HAP-1 (cell line): Measurements from ENCODE around the gene MEG3.

Experiments
- DNase-seq, 2 experiments: peaks; one replicate each; pipeline ENCODE4 v3.0.0-alpha.2; 2016 to 2020; ENCODE audit warnings: low spot score in 2 of 2
- H3K27me3 ChIP-seq: fragments of 250-450 bp; sonication (Bioruptor Pico); 2 replicates; pipeline ENCODE4 v1.5.1; 2020; ENCODE audit warnings: low read depth, mild to moderate bottlenecking, moderate library complexity
- H3K36me3 ChIP-seq: fragments of 250-450 bp; sonication (Bioruptor Pico); replicated peaks from 2 replicates; pipeline ENCODE4 v1.5.1; 2020; ENCODE audit warnings: mild to moderate bottlenecking
- H3K4me1 ChIP-seq: fragments of 250-450 bp; sonication (Bioruptor Pico); 2 replicates; pipeline ENCODE4 v1.5.1; 2020; ENCODE audit warnings: mild to moderate bottlenecking
- H3K4me3 ChIP-seq: fragments of 250-450 bp; sonication (Bioruptor Pico); 2 replicates; pipeline ENCODE4 v1.5.1; 2020; ENCODE audit warnings: mild to moderate bottlenecking, moderate library complexity
- H3K9me3 ChIP-seq: fragments of 250-450 bp; sonication (Bioruptor Pico); 2 replicates; pipeline ENCODE4 v1.5.1; 2020; ENCODE audit warnings: mild to moderate bottlenecking, moderate library complexity
- in situ Hi-C: fragments of 300-500 bp; cut with MboI; formaldehyde crosslinking; loops from 3 replicates; pipeline ENCODE4 v1.14.3; 2020; ENCODE audit warnings: low sequenced_read_pairs, inconsistent platforms, mixed read lengths

MEG3 gene

GRCh38 chr14:100871234-100872186 is 45.6 kb downstream of the MEG3 start:
- in situ Hi-C loops = no loop called here
- DNase-seq = no peak
- no peaks in the 10 kb centered on the region for H3K9me3 ChIP-seq

GRCh38 chr14:100872259-100873095 is 46.6 kb downstream of the MEG3 start:
- Histone ChIP-seq H3K9me3 (no peaks in the 10 kb centered on the region), H3K36me3 (no peaks in the 10 kb centered on the region), H3K4me3 (no peak overlapping the region), H3K4me1 (no peaks in the 10 kb centered on the region), H3K27me3 (no peaks in the 10 kb centered on the region)
- DNase-seq = no peak
- in situ Hi-C loops = no loop called here

More at GRCh38 chr14:100871234-100872186, 45.6 kb downstream of the MEG3 start:
- H3K4me3 ChIP-seq = no peak overlapping the region
- no peaks in the 10 kb centered on the region for H3K36me3 ChIP-seq
- no peaks in the 10 kb centered on the region for H3K27me3 ChIP-seq
- no peaks in the 10 kb centered on the region for H3K4me1 ChIP-seq

GRCh38 chr14:100873096-100873482 is 47.2 kb downstream of the MEG3 start:
- Histone ChIP-seq H3K9me3 (no peaks in the 10 kb centered on the region), H3K4me1 (no peaks in the 10 kb centered on the region), H3K27me3 (no peaks in the 10 kb centered on the region), H3K36me3 (no peaks in the 10 kb centered on the region), H3K4me3 (no peak overlapping the region)
- DNase-seq = no peak
- in situ Hi-C loops = no loop called here

- no peaks in the 10 kb centered on the region for H3K36me3 ChIP-seq
- no peaks in the 10 kb centered on the region for H3K9me3 ChIP-seq
- no peak overlapping the region for H3K4me3 ChIP-seq
- no peaks in the 10 kb centered on the region for H3K4me1 ChIP-seq
- H3K27me3 ChIP-seq = no peaks in the 10 kb centered on the region
- no peak for DNase-seq
- in situ Hi-C loops = no loop called here
Observed at GRCh38 chr14:100874051-100874410, 48.1 kb downstream of the MEG3 start.

GRCh38 chr14:100874411-100875091 is 48.6 kb downstream of the MEG3 start:
- in situ Hi-C loops = no loop called here
- no peaks in the 10 kb centered on the region for H3K9me3 ChIP-seq
- no peak for DNase-seq
- H3K4me3 ChIP-seq = no peak overlapping the region
- no peaks in the 10 kb centered on the region for H3K4me1 ChIP-seq
- no peaks in the 10 kb centered on the region for H3K36me3 ChIP-seq
- no peaks in the 10 kb centered on the region for H3K27me3 ChIP-seq

GRCh38 chr14:100875126-100875525 is 49.2 kb downstream of the MEG3 start:
- Histone ChIP-seq H3K4me3 (no peak overlapping the region), H3K4me1 (no peaks in the 10 kb centered on the region), H3K9me3 (no peaks in the 10 kb centered on the region), H3K27me3 (no peaks in the 10 kb centered on the region), H3K36me3 (no peaks in the 10 kb centered on the region)
- DNase-seq = no peak
- in situ Hi-C loops = no loop called here

- DNase-seq = no peak
- no peaks in the 10 kb centered on the region for H3K36me3 ChIP-seq
Observed at GRCh38 chr14:100875861-100876590, 50.1 kb downstream of the MEG3 start.

GRCh38 chr14:100878271-100879146 is 52.6 kb downstream of the MEG3 start:
- no peak overlapping the region for H3K4me3 ChIP-seq
- H3K27me3 ChIP-seq = no peaks in the 10 kb centered on the region
- no peak for DNase-seq
- H3K4me1 ChIP-seq = no peaks in the 10 kb centered on the region
- no peaks in the 10 kb centered on the region for H3K36me3 ChIP-seq
- in situ Hi-C loops = no loop called here
- H3K9me3 ChIP-seq = no peaks in the 10 kb centered on the region

More at GRCh38 chr14:100875861-100876590, 50.1 kb downstream of the MEG3 start:
- Histone ChIP-seq H3K4me3 (no peak overlapping the region), H3K9me3 (no peaks in the 10 kb centered on the region), H3K27me3 (no peaks in the 10 kb centered on the region), H3K4me1 (no peaks in the 10 kb centered on the region)
- in situ Hi-C loops = no loop called here

- no peak overlapping the region for H3K4me3 ChIP-seq
- no peaks in the 10 kb centered on the region for H3K27me3 ChIP-seq
- in situ Hi-C loops = no loop called here
- DNase-seq = no peak
- no peaks in the 10 kb centered on the region for H3K4me1 ChIP-seq
- H3K9me3 ChIP-seq = no peaks in the 10 kb centered on the region
- no peaks in the 10 kb centered on the region for H3K36me3 ChIP-seq
Observed at GRCh38 chr14:100879194-100879593, 53.3 kb downstream of the MEG3 start.

- Histone ChIP-seq H3K36me3 (no peaks in the 10 kb centered on the region), H3K4me3 (no peak overlapping the region), H3K4me1 (no peaks in the 10 kb centered on the region), H3K27me3 (no peaks in the 10 kb centered on the region), H3K9me3 (no peaks in the 10 kb centered on the region)
- no peak for DNase-seq
- in situ Hi-C loops = no loop called here
Observed at GRCh38 chr14:100879782-100880181, 53.9 kb downstream of the MEG3 start.

GRCh38 chr14:100880271-100881101 is 54.6 kb downstream of the MEG3 start:
- Histone ChIP-seq H3K27me3 (no peaks in the 10 kb centered on the region), H3K9me3 (no peaks in the 10 kb centered on the region), H3K4me3 (no peak overlapping the region), H3K4me1 (no peaks in the 10 kb centered on the region), H3K36me3 (no peaks in the 10 kb centered on the region)
- in situ Hi-C loops = no loop called here
- no peak for DNase-seq
